GM12892 (cell line): Measurements from ENCODE around the gene SPEG.

Experiments
- POLR2A ChIP-seq: IDR thresholded peaks from 2 replicates; pipeline ENCODE4 v1.6.1; 2011; ENCODE audit warnings: low read depth, low read length, control low read depth
- POLR2AphosphoS5 ChIP-seq: IDR thresholded peaks from 2 replicates; pipeline ENCODE4 v1.6.1; 2011; ENCODE audit warnings: low read depth, low read length, control low read depth

- no peak for TF ChIP-seq POLR2A
- TF ChIP-seq POLR2AphosphoS5, result no peak
These were observed 45.4 kb downstream of the SPEG start for GRCh38 chr2:219480004-219480403.
